ENCODE data around the gene BCORL1. TPM values are rescaled to one million over a fixed set of nuclear protein-coding genes. Genes with fewer than 3 reads are reported as not detected.

Gene BCORL1
- polyA plus RNA-seq, 3 donors: 2.4 to 5.2 (median 3.3) TPM

DNA sequence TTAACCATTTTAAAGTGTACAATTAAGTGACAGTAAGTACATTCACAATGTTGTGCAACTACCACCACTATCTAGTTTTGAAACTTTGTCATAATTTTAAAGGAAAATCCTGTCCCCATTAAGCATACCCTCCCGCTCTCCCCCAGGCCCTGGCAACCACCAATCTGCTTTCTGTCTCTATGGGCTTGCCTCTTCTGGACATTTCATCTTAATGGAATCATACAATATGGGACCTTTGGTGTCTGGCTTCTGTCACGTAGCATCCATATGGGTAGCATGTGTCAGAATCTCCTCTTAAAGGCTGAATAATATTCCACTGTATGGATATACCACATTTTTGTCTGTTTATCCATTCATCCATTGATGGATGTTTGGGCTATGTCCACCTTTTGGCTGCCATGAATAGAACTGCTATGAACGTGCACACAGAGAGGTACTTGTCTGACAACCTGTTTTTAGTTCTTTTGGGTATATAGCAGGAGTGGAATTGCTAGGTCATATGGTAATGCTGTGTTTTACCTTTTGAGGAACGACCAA is 66.3 kb downstream of the BCORL1 start:
- whole genome bisulfite sequencing, 3 donors: 77 to 99% (median 97%) methylated on average over 4 of the region's 4 CpGs
- H3K27ac ChIP-seq (ENCODE audit: low read depth, low read length): no peak overlapping the region

DNA sequence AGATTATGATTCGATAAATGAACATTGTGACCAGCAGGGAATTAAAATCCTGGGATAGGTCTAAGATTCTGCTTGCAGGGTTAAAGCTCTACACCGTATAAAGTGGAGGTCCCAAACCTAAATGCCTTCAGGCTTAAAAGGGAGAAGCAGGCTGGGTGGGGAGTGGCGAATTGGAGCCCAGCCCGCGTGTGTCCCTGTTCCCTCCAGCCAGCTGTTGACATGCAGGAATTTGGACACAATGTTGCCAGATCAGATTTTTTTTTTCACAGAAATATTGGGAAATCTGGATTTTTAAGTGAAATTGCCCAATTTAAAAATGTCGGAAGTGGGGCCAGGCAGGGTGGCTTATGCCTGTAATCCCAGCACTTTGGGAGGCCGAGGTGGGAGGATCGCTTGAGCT is 67.4 kb downstream of the BCORL1 start:
- 72 to 87% (median 77%) methylated on average over 8 of the region's 8 CpGs for WGBS, 3 donors
- no peak overlapping the region for H3K27ac ChIP-seq (ENCODE audit: low read depth, low read length)

DNA sequence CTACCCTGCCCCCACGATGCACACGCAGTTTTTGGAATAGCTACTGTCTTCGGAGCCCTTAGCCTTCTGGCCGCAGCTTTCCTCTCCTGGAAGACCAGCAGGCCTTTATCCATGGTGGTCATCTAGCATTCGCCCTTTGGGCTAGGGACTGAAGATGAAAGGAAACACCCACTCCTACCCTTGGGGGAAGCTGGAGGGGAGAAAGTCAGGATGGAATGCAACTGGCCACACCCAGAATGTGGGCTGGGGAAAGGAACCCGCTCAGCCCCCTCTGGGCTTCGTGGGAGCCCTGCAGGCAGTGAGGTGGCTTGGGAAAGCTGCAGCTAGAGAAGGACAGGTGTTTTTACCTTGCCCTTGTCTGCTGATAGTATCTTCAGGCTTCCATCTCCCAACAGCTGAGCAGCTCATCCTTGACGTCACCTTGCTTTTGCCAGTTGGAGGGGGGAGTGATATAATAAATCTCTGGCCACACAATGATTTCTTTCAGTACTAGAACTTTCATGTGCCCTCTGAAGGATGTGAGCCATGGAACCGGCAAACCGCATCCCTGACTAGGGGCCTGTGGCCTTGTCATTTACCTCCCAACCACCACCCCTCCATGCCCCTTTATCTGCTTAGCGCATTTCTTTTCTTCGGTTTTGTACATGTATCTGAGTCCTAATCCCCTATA is 68.9 kb downstream of the BCORL1 start:
- 81 to 91% (median 90%) methylated on average over 12 of the region's 12 CpGs for WGBS, 3 donors
- no peak overlapping the region for H3K27ac ChIP-seq (ENCODE audit: low read depth, low read length)

DNA sequence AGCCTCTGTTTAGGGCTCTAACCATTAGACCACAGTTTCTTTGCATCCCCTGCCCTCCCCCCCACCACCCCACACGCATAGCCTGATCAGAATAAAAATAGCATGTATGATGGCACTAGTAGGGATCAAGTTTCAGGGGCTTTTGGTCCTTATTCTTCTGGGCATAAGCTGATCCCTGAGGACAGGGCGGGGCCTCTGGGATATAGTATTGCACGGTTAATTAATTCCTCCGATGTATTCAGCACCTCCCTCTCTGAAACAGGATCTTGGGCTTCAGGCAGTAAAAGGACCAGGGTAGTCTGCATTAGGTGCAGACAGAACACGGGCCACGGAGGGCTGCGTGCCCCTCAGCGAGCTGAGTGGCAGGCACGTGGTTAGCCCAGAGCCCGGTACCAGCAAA is 70.8 kb downstream of the BCORL1 start:
- H3K27ac ChIP-seq (ENCODE audit: low read depth, low read length): no peak overlapping the region
- WGBS, 3 donors: 78 to 89% (median 88%) methylated on average over 8 to 10 of the region's 10 CpGs

DNA sequence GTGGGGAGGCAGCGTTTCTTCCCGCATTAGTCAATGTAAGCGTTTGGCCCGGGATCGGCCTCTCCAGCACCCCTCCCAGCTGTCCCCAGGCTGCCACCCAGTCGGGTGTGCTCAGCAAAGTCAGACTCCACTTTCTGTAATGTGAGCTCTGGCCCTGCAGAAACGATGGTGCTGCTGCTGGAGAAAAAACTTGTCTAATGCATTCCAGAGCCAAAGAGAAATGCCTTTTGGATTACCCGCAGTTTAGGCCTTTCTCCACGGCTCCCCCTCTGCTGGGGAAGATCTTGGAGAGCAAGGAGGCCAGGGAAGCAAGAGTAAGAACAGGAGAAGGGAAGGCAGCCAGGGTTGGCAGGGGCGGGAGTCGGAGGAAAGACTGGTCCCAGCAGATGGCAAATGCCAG is 72.7 kb downstream of the BCORL1 start:
- H3K27ac ChIP-seq (ENCODE audit: low read depth, low read length): no peak overlapping the region
- WGBS, 3 donors: 60 to 67% (median 61%) methylated on average over 7 to 11 of the region's 11 CpGs

DNA sequence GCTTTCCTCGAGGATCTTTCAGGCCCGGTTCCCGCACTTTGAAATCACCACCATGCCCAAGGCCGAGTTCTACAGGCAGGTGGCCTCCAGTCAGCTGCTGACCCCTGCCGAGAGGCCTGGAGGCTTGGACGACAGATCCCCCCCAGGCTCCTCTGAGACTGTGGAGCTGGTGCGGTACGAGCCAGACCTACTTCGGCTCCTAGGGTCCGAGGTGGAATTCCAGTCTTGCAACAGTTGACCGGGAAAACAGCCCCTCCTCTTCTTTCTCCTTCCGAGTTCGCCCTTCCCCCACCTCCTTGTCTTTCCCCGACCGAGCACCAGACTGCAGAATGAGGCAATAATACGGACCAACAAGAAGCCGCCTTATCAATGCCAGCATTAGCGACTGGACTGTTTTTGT is 73.5 kb downstream of the BCORL1 start:
- H3K27ac ChIP-seq (ENCODE audit: low read depth, low read length): no peak overlapping the region
- 77 to 86% (median 79%) methylated on average over 11 to 18 of the region's 18 CpGs for WGBS, 3 donors

DNA sequence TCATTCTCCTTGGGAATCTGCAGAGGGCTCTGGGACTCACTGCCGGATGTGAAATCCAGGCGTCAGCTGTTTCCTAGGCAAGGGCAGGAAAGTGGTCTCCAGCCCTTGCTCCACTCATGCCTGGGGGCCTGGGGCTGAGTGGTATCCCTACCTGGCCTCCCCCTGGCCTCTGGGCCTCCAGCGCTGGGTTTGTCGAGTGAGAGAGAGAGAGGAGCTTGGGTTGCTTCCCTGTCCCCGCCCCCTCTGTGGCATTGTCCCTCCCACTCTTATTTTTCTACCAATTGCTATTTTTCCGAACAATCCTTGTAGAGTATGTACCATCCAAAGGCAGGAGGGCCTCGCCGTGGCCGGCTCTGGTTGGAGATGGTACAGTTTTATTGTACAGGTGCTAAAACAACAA is 74.8 kb downstream of the BCORL1 start:
- H3K27ac ChIP-seq (ENCODE audit: low read depth, low read length): no peak overlapping the region
- WGBS, 3 donors: 83 to 91% (median 85%) methylated on average over 7 to 9 of the region's 9 CpGs

DNA sequence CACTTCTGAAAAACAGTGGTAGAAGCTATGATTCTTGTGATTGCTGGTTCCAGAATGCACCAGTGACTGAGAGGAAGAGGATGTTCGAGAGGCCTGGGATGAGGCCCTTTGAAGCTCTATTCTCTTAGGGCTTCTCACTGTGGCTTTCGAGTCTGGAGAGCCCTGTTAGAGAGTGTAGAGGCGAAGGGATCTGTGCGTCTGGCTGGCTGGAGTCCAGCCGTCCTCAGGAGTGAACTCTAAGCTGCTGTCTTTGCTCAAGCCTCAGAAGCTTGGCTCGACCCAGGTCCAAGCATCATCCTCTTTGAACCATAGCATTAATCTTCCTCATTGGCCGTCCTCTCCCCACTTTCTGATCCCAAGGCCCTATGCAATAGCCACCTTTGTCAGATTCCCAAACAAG is 76.2 kb downstream of the BCORL1 start:
- WGBS, 3 donors: 67 to 87% (median 80%) methylated on average over 6 to 7 of the region's 7 CpGs
- H3K27ac ChIP-seq (ENCODE audit: low read depth, low read length): no peak overlapping the region

DNA sequence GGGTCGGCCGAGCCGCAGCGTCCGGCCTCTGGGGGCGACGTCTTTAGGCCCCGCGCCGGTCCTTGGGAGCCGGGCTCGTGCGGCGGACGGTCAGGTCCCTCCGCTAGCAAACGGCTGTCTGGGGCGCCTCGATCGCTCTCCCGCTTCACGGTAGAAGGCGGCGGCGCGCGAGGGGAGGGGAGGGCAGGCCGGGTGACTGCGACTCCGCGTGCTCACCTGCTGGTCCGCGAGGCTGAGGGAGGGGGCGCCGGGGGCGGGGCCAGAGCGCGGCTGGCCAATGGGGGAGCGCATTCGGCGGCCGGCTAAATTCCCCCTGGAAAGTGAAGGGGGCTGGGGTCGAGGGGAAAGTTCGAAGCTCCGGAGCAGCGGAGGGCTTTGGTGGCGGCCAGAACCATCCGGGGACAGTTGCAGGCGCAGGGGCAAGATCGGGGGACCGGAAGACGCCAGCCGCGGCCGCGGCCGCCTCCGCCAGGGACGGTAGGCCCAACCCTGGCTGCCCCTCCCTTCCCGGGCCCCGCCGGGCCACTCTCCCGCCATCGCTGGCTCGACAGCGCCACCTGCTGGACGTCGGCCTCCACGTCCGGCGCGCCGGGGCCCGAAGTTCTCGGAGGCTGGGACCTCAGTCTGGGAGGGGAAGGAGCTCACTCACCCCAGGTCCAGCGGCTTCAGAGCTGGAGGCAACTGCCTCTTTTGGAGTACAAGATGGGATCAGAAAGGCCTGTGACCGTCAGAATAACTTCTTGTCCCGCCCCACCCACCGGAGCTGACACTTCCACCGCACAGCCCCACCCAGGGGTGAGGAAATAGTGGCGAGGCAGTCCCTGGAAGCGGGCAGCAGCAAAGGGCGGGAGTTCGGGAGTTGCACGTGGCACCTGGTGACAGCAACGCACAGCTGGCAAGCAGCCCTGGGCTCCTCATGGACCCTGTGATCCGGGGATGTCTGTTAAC is 78.0 kb downstream of the BCORL1 start:
- no peak overlapping the region for H3K27ac ChIP-seq (ENCODE audit: low read depth, low read length)
- 0 to 36% (median 1%) methylated on average over 17 to 85 of the region's 87 CpGs for WGBS, 3 donors

DNA sequence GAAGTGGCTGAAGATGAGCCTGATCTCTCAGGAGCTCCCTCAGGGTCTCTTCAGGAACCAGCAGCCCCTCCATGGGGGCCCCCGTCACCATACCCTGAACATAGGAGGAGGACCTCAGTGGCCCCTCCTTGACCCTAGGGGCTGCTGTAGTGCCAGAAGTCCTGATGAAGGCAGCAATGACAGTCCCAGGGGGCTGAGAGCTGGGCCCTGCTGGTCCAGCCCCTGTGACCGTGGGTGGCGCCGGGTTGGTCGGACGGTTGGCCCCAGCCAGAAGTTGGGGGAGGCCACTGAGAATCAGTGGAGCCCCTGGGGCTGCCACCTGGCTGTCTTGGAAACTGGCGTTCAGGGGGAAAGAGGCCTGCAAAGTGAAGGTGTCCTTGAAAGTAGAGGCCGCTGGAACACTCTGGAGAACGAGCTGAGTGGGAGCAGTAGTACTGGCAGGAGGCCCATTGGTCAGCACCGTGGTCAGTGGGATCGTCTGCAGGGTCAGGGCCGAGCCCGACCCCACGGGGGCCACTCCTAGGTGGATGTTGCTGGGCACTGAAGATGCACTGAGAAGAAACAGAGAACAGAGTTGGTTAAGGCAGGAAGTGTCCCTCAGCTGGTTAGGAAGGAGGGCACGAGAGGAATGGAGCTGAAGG is 84.7 kb downstream of the BCORL1 start:
- no peak overlapping the region for H3K27ac ChIP-seq (ENCODE audit: low read depth, low read length)
- WGBS, 3 donors: 69 to 79% (median 79%) methylated on average over 11 to 15 of the region's 15 CpGs

DNA sequence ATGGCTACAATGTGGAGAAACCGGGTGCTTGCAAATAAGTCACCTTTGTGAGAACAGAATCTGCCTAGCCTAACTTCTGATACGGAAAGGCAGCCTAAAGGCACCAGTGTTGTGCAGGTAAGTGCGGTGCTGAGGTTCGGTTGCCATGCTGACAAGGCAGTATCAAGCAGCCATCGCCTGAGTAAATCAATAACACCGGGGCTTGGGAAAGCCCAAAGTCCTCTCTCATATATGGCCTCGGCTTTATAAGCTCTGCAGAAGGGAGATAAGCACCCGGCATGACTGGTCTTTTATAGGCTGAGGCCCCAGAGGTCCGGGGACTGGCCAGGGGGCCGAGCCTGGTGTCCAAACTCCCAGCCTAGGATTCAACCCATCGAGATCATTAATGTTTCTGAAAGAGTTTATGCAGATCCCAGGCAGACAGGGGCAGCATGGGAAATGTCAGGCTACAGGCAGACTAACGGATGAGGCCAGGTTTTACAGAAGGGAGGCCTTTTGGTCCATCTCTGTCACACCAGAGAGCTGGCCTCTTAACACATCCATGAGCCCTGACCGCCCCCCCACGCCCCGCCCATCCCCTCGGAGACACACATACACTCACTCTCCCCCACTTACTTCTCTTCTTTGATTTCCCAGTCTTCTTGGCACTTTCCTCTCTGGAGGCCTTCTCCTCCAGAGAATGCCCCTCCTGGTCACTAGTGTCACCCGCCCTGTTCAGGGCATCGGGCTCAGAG is 89.3 kb downstream of the BCORL1 start:
- WGBS, 3 donors: 50 to 83% (median 70%) methylated on average over 17 to 18 of the region's 18 CpGs
- no peak overlapping the region for H3K27ac ChIP-seq (ENCODE audit: low read depth, low read length)

DNA sequence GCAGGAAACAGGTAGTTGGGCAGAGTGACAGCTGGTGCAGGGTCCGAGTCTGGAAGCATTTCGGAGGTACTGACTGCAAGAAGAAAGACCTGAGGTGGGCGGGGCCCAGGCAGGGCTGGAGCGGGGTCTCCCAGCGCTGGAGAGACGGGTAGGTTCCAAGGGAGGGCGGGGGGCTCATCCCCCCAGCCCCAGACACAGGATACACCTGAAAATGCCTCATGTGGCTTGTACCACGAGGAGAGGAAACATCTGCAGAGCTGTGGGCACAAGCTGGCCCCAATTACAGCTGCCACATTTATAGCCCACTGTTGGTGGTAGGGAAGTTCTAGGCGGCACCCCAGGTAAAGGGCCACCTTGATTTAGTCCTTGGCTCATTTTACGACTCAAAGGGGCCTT is 89.9 kb downstream of the BCORL1 start:
- WGBS, 3 donors: 60 to 82% (median 62%) methylated on average over 8 to 10 of the region's 10 CpGs
- H3K27ac ChIP-seq (ENCODE audit: low read depth, low read length): no peak overlapping the region

DNA sequence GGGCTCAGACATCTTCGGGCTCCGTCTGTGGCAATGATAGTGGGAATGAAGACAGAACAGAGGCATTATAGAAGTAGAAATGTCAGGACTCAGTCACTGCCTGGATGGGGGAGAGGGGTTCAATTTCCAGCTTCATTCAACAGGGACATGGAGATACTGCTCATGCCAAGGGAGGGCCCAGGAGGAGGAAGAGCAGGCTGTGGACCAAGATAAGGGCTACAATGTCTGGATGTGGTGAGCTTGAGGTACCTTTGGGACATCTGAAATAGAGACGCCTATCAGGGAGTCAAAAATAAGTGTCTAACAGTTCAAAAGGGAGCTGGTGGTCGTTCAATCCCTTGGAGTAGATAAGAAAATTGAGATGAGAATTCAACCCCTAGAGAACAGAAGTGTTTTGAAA is 93.3 kb downstream of the BCORL1 start:
- no peak overlapping the region for H3K27ac ChIP-seq (ENCODE audit: low read depth, low read length)
- WGBS, 3 donors: 75 to 84% (median 81%) methylated on average over 3 to 4 of the region's 4 CpGs

DNA sequence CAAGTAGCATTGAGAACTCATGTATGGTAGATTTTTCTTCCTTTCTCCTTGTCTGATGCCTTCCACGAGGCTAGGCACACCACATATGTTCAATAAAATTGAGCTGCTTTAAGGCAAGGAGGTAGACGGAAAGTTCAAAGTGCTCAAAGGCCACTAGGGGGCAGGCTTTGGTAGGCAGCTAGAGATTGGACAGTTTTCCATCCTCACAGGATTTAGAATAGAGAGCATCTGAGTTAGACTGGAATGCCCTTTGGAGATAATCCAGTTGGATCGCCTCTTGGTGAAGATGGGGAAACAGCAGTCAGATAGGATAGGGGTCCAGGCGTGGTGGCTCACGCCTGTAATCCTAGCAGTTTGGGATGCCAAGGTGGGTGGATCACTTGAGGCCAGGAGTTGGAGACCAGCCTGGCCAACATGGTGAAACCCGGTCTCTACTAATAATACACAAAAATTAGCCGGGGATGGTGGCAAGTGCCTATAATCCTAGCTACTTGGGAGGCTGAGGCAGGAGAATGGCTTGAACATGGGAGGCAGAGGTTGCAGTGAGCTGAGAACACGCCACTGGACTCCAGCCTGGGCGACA is 97.5 kb downstream of the BCORL1 start:
- 42 to 51% (median 43%) methylated on average over 9 of the region's 9 CpGs for WGBS, 3 donors
- no peak overlapping the region for H3K27ac ChIP-seq (ENCODE audit: low read depth, low read length)

DNA sequence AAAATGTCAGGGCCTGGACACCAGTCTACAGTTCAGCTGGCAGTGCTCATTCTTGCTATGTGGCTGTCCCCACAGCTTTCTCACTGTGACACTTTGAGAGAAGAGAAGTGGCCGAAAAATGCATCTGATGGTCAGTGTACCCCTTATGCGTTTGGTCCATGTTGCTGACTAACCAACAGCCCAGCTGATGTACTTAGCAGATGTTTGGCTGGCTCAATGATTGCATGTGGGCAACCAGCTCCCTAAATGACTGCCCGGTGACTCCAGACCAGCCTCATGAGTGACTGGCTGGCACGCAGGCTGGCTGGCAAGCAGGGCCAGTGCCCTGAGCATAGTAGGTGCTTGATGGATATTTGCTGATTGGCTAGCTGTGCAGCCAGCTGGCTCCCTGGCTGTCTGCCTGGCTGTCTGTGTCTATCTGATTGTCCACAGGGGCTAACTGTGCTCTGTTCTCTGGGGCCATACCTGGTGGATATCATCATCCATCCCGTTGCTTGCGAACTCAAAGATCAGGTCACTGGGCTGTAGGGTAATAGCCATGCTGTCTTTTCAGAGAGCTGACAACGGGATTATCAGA is 98.4 kb downstream of the BCORL1 start:
- WGBS, 3 donors: 70 to 85% (median 78%) methylated on average over 7 of the region's 7 CpGs
- H3K27ac ChIP-seq (ENCODE audit: low read depth, low read length): no peak overlapping the region

DNA sequence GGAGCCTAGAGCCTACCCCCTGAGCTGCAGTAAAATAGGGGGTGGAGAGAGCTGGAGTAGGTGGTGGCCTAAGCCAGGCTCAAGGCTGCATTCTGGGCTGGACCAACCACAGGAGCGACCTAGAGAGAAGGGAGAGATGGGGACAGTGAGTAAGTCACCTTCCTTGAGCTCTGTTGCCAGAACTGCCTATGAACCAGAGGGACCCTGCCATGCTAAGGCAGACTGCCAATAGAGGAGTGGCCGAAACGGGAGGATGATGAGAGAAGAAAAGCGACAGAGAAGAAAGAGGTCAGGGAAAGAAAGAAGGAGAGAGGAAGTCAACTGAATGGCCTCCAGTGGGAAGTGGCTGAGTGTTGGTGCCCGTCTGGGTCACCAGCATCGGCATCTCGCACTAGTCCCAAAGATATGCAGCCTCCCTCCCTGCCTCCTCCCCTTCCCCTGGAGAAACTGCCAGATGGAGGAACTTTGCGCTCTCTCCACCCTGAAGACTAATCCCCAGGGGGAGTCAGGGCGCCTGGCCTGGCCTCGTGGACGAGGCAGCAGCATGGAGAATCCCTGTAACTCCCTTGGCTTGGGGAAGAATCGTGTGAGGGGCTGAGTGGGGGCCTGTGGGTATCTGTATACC is 99.1 kb downstream of the BCORL1 start:
- no peak overlapping the region for H3K27ac ChIP-seq (ENCODE audit: low read depth, low read length)

More for the DNA sequence above, 99.1 kb downstream of the BCORL1 start:
- 23 to 63% (median 30%) methylated on average over 8 to 12 of the region's 12 CpGs for WGBS, 3 donors

Data from adipose tissue (tissue), 3 donors.